HEK293T (cell line): ENCODE results near the gene KRTAP10-7.
"Not testable (repeated sequence)": the region's sequence is repeated elsewhere in the genome, so short reads cannot be mapped to it uniquely, and the experiment has no call there.

Source experiments
- CTCF ChIA-PET: fragments of 350-600 bp; formaldehyde crosslinking; extraction: SDS; loops from one replicate; lab custom pipeline; 2021; ENCODE audit warnings: antibody characterized with exemption, inconsistent platforms; lab: Yijun Ruan, JAX
- POLR2A ChIA-PET: fragments of 350-600 bp; formaldehyde crosslinking; extraction: SDS; loops from one replicate; lab custom pipeline; 2020; ENCODE audit warnings: antibody characterized with exemption, inconsistent platforms; lab: Yijun Ruan, JAX
- DNase-seq: peaks from one replicate; pipeline ENCODE4 v3.0.0; 2012; ENCODE audit warnings: mixed read lengths; ENCODE audit errors: extremely low spot score
- ARNT ChIP-seq: fragments of 450-650 bp; IDR thresholded peaks from 2 replicates; pipeline ENCODE4 v1.6.1; 2017; ENCODE audit warnings: mild to moderate bottlenecking
- BHLHE40 ChIP-seq: fragments of 450-650 bp; IDR thresholded peaks from 2 replicates; pipeline ENCODE4 v1.6.1; 2016; ENCODE audit warnings: mild to moderate bottlenecking, moderate library complexity, borderline replicate concordance
- CTBP1 ChIP-seq: fragments of 450-650 bp; IDR thresholded peaks from 2 replicates; pipeline ENCODE4 v1.6.1; 2016; ENCODE audit warnings: borderline replicate concordance
- ELF4 ChIP-seq: fragments of 450-650 bp; IDR thresholded peaks from 2 replicates; pipeline ENCODE4 v1.6.1; 2017; ENCODE audit warnings: antibody characterized with exemption
- FOXA1 ChIP-seq: fragments of 450-650 bp; IDR thresholded peaks from 2 replicates; pipeline ENCODE4 v1.6.1; 2016; ENCODE audit warnings: mild to moderate bottlenecking
- FOXK2 ChIP-seq: fragments of 450-650 bp; IDR thresholded peaks from 2 replicates; pipeline ENCODE4 v1.6.1; 2016; ENCODE audit warnings: mild to moderate bottlenecking
- FOXM1 ChIP-seq: fragments of 450-650 bp; IDR thresholded peaks from 2 replicates; pipeline ENCODE4 v1.6.1; 2017; ENCODE audit warnings: mild to moderate bottlenecking, borderline replicate concordance
- HDGF ChIP-seq: fragments of 450-650 bp; IDR thresholded peaks from 2 replicates; pipeline ENCODE4 v1.6.1; 2017; ENCODE audit warnings: antibody characterized with exemption, borderline replicate concordance
- L3MBTL2 ChIP-seq: fragments of 450-650 bp; conservative IDR thresholded peaks from 2 replicates; pipeline ENCODE4 v1.6.1; 2016; ENCODE audit warnings: mild to moderate bottlenecking
- LEF1 ChIP-seq: fragments of 450-650 bp; IDR thresholded peaks from 2 replicates; pipeline ENCODE4 v1.6.1; 2017; ENCODE audit warnings: mild to moderate bottlenecking, borderline replicate concordance
- NFRKB ChIP-seq: fragments of 450-650 bp; IDR thresholded peaks from 2 replicates; pipeline ENCODE4 v1.6.1; 2016; ENCODE audit warnings: mild to moderate bottlenecking, moderate library complexity
- SP1 ChIP-seq: fragments of 450-650 bp; IDR thresholded peaks from 2 replicates; pipeline ENCODE4 v1.6.1; 2017
- SUZ12 ChIP-seq: fragments of 450-650 bp; IDR thresholded peaks from 2 replicates; pipeline ENCODE4 v1.6.1; 2016; ENCODE audit warnings: mild to moderate bottlenecking
- TARDBP ChIP-seq: fragments of 450-650 bp; IDR thresholded peaks from 2 replicates; pipeline ENCODE4 v1.6.1; 2016
- ZNF384 ChIP-seq: fragments of 450-650 bp; IDR thresholded peaks from 2 replicates; pipeline ENCODE4 v1.6.1; 2016
- TF ChIP-seq, protein P1 (sequence below): fragments of 450-650 bp; IDR thresholded peaks from 2 replicates; pipeline ENCODE4 v1.6.1; 2016

Gene KRTAP10-7

GRCh38 chr21:44589586-44590305 lies 10.7 kb upstream of the KRTAP10-7 start:
- CTCF ChIA-PET, result no interaction called here
- DNase-seq, result no peak
- POLR2A ChIA-PET, result no interaction called here
- no peak for TF ChIP-seq TARDBP
- TF ChIP-seq ZNF384, result no peak
- TF ChIP-seq FOXA1, result no peak
- no peak for TF ChIP-seq ELF4
- no peak for TF ChIP-seq SP1
- TF ChIP-seq LEF1, result no peak
- TF ChIP-seq L3MBTL2, result no peak
- TF ChIP-seq SUZ12, result no peak
- TF ChIP-seq FOXM1, result no peak
- TF ChIP-seq, protein P1, sequence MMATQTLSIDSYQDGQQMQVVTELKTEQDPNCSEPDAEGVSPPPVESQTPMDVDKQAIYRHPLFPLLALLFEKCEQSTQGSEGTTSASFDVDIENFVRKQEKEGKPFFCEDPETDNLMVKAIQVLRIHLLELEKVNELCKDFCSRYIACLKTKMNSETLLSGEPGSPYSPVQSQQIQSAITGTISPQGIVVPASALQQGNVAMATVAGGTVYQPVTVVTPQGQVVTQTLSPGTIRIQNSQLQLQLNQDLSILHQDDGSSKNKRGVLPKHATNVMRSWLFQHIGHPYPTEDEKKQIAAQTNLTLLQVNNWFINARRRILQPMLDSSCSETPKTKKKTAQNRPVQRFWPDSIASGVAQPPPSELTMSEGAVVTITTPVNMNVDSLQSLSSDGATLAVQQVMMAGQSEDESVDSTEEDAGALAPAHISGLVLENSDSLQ, result no peak

GRCh38 chr21:44590311-44590721 lies 10.1 kb upstream of the KRTAP10-7 start:
- POLR2A ChIA-PET, result no interaction called here
- CTCF ChIA-PET, result no interaction called here
- TF ChIP-seq FOXA1 (no peak), NFRKB (no peak), BHLHE40 (no peak), HDGF (no peak), FOXK2 (no peak), ARNT (no peak), TARDBP (no peak), LEF1 (no peak), L3MBTL2 (no peak), FOXM1 (no peak), SUZ12 (no peak), CTBP1 (no peak), ELF4 (no peak), ZNF384 (no peak), SP1 (no peak)
- TF ChIP-seq, protein P1, result no peak
- no peak for DNase-seq

GRCh38 chr21:44590897-44591800 lies 9.2 kb upstream of the KRTAP10-7 start:
- POLR2A ChIA-PET, DNase-seq, CTCF ChIA-PET: not testable (repeated sequence)

DNA sequence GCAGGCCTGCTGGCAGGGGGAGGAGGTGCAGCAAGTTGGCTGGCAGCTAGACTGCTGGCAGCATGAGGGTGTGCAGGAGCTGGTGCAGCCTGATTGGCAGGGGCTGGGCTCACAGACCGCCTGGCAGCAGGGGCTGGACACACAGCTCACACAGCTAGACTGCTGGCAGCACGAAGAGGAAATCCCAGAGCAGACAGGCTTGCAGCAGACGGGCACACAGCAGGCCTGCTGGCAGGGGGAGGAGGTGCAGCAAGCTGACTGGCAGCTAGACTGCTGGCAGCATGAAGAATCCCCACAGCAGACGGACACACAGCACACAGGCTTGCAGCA lies 8.6 kb upstream of the KRTAP10-7 start:
- DNase-seq, CTCF ChIA-PET, POLR2A ChIA-PET: not testable (repeated sequence)

- ChIA-PET POLR2A (no interaction called here), CTCF (no interaction called here)
- no peak for DNase-seq
- TF ChIP-seq NFRKB, result no peak
- no peak for TF ChIP-seq SP1
- TF ChIP-seq FOXA1, result no peak
- no peak for TF ChIP-seq ELF4
- TF ChIP-seq ZNF384, result no peak
Measured at GRCh38 chr21:44592446-44593311, 7.7 kb upstream of the KRTAP10-7 start, which contains the start of gene KRTAP10-6. Gene KRTAP10-6, minus strand, starts transcription at chr21:44592505. Its CDS starts 21 bp downstream, at chr21:44592484.

GRCh38 chr21:44593598-44594405 lies 6.6 kb upstream of the KRTAP10-7 start:
- DNase-seq, result no peak
- POLR2A ChIA-PET, result no interaction called here
- no peak for TF ChIP-seq FOXA1
- no peak for TF ChIP-seq FOXK2
- TF ChIP-seq, protein P1, result no peak
- CTCF ChIA-PET, result no interaction called here
